ELF-1 (cell line): ENCODE measurements around the gene DNAH1.

Experiments
- DNase-seq: peaks from one replicate; pipeline ENCODE4 v3.0.0-alpha.2; 2016; ENCODE audit warnings: low read depth, low spot score

DNAH1 gene

DNA sequence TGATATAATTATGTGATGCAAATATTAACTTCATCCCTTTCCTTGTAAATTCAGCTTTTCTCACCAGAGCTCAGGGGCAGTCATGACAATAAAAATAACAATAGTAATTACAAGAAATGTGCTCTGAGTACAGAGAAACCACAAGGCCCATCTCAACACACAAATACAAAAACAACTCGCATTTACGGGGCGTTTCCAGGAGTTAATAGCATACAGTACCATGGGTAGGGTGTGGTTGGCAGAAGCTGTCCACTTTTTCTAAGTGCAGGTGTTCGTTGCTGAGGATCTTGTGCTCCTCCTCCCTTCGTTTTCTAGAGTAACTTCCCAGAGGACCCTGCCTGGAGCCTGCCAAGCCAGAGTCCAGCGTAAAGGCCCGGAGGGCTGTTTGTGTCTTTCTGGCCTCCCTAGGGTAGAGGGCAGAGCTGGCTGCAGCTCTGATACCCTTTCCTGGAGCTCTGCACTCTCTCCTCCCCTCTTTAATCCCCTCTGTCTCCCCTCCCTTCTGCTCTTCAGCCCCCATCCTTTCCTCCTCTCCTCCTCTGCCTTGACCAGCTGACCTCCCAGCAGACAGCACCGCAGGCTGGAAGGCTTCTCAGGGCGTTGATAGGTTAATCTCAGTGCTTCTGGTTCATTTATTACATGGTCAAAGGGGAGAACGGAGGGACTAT, 117.3 kb downstream of the DNAH1 start:
- peak; percentile 46 for DNase-seq

DNA sequence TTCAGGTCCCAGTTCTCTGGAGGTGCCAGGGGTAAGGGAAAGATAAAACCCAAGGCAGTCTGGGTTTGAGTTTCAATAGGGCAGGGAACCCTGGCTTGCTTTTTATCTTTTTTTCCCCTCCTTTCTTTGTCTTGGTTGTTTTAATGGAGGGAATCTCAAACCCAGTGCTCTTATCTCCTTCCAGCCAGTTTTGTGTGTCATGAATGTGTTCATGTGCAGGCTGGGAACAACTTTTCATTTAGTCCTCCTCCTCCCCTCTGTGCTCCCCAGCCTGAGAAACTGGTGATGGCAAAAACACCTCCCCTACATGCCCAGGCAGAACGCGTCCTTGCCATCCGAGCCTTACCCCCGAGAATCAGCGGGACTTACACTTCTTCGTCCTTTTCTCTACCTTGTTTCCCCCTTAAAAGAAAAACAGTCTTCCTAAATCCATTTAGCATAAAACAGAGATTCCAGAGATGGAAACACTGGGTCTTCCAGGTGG, 117.9 kb downstream of the DNAH1 start:
- no peak for DNase-seq

DNA sequence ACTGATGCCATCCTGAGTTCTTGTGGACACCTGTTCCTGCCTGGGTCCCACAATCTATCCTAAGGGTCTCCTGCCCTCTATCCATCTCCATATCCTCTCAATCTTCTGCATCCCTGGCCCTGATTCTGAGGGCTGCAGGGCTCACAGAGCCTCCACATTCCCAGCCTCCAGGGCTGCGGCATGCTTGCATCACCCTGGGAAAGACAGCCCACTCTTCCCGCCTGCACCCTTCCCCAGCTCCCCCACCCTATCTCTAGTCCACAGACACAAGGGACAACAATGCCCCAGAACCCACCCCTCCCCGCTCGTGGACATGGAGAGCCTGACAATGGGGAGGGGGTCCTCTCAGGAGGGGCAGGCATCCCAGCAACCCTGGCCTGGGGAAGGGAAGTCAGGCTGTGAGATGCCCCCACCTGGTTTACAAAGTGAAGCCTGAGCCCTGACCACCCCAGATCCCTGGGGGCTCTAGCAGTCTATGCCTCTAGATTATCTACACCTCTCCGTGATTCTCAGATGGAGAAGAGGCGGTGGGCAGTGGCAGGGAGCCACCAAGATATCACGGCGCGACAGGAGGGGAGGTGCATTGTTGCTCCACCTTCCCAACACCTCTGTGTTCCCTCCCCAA, 118.5 kb downstream of the DNAH1 start:
- DNase-seq = no peak

DNA sequence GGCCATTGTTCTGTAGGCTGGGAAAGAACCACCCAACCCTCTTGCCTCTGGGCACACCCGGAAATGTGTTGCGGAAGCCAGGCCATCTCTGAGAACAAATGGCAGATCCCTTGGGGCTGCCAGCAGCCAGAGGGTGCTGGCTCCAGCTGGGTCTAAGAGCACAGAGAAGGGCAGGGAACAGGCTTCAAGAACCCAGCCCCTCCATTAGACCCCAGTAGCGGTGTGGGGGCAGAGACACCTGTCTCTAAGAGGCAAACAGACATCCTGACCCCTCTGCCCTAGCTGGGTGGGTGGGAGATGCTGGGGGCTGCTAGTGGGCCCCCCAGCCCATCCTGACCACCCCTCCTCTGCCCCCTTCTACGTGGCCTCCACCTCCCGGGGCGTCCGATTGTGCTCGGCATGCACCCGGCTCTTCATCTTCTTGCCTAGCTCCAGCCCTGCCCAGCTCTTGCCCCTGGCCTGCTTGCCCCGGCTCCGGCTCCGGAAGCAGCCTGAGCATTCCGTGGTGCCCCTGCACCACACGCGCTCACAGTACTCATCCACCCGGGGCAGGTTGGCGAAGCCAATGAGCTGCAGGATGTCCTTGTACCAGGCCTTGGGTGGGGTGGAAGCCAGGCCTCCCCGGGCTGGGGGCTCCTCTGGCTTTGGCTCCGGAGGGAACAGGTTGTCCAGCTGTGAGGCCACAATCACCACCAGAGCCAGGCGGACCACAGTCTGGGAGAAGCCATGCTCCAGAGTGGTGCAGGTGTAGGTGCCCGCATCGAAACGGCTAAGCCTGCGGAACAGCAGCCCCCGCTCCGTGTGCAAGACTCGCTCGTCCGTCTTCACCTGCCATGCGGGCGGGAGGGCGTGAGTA, 119.4 kb downstream of the DNAH1 start:
- DNase-seq = no peak

DNA sequence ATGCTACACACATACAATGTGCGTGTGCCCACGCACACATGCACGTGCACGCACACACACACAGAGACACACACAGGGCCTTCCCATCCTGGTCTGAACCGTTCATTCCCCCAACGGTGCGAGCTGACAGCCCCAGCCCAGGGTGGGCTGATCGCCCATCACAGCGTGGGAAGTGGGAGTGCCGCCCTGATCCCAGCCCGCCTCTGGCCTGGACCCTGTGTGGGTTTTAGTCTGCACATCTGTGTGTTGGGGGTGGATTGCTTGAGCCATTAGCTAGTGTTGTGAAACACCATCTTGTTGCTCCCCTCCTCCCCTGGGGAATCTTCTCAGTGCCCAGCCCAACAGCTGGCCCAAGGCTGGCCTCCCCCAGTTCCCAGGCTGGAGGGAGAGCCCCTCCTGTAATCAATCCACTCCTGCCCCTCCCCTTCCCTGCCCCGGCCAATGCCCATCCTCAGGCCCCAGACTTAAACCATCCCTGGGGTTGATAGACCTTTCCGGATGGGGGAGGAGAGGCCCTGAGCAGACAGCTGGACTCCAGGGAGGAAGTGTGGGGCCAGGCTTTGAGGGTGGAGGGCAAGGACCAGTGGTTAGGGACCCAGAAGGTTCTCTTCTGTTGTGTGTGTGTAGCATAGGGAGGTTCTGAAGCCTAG, 120.5 kb downstream of the DNAH1 start:
- no peak for DNase-seq

DNA sequence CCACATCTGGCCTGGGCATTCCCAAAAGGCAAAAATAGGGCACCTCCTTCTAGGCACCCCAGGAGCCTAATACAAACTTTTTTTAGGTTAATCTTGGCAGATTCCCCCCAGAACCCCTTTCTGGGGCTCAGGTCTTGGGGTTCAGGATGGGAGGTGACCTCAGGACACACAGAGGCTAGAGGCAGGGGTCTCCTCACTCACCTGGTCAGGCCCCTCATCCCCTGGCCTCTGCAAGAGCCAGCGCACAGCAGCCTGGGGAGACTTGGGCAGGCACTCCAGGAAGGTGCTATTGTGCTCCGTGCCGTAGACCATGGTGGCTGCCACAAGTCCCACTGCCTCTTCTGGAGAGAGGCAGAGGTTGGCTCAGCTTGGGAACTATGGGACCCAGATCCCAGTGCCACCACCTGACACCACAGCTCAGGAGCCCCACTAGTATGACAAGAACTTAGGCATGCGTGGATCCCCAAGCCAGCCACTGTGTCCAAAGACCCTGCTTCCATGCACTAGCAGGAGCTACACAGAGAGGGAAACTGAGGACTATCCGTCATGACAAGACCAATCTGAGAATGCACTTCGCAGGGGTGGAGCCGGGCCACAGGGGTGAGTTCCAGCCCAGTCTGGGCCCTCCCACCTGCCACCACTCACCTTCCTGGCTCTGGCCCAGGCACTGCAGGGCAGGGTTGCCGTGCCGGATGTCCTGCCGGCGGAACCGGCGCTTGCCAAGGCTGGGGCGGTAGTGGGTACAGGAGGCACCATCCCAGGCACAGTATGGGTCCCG, 121.4 kb downstream of the DNAH1 start:
- no peak for DNase-seq

DNA sequence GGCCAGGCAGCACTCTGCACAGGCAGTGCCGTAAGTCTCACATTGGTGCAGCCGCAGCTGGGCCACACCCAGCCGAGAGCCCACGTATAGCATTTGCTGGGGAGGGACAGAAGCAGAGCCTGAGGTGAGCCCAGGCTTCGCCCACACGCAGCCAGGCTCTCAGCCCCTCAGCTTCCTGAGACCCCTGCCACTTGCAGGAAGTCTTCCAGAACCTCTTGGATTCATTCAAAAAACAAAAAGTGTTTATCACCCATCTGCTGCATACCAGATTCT, 121.9 kb downstream of the DNAH1 start:
- DNase-seq = no peak

DNA sequence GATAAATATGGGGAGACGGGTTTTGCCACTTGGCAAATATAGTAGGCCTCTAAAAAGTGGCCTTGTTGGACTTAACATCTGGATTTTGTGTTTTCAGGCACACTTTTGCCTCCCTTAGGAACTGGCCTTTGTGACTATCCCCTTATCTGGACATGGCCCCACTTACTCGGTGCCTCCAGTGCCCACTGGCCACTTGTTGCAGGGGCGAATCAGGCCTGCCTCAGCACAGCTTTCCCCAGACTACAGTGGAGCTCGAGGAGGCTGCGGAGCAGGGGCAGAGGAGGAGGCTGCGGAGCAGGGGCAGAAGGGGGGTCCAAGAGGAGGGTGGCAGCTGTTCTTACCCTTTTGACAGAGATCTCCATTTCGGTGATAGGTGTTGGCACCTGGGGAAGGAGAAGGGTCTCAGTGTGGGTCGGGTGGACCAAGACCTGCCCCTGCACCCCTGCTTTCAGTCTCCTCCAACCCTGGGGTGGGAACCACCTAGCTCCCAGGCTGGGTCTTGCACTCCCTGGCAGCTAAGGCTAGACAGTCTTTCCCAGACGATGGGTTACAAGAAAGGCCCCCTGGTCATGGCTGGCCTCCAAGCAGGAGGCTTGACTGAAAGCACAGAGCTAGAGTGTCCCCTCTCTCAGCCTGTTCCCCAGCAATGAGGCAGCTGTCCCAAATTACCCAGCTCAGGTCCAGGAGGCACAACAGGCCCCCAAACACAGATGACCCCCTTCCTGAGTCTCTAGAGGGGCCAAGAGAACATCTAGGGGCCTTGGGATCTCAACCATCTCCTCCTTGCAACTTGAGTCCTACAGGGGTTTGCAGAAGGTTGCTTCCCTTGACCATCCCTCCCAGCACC, 122.7 kb downstream of the DNAH1 start:
- DNase-seq = no peak

DNA sequence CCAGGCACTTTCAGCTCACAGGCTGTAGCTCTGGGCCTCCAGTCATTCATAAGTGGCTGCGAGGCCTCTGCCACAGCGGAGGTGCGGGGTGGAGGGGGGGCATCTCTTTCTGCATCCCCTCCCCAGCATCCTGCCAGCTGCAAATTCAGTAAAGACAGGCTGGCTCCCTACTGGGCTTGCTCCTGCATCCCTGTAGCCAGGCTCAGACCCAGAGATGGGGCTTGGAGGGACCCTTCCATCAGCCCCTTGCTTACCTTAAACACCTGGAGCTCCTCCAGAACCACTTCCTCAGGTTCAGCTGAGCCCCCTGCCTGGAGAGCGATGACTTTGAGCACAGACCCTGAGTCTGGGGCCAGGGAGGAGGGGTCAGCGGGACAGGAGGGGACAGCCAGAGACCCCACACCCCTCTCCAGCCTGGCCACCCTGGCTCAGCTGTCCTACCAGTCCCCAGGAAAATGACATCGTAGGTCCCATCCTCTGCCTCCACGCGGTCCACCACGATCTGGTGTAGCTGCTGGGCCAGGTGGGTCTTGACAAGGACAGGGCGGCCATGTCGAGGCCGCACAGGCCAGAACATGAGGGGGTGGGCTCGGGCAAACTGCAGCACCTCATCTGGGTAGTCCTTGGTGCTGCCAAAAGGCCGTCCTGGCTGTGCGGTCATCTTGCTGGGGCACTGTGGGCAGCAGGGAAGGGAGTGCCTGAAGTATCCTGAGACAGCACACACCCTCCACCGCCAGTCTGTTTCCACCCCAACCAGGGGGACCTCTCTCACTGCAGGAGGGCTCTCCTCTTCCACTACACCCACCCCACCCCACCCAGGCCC, 123.5 kb downstream of the DNAH1 start:
- DNase-seq = no peak

DNA sequence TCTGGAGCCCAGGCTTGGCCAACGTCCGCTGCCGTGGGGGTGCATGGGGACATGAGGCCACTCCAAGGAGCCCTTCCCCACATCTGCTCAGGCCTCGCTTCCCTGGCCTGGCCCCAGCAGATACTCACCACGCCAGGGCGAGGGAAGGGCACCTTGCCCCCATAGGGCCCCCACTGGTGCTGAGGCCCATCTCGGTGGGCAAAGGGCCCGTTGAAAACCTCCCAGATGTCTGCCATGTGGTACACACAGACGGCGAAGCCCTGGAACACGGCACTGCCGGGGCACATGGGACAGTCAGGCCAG, 124.1 kb downstream of the DNAH1 start:
- DNase-seq = no peak

DNA sequence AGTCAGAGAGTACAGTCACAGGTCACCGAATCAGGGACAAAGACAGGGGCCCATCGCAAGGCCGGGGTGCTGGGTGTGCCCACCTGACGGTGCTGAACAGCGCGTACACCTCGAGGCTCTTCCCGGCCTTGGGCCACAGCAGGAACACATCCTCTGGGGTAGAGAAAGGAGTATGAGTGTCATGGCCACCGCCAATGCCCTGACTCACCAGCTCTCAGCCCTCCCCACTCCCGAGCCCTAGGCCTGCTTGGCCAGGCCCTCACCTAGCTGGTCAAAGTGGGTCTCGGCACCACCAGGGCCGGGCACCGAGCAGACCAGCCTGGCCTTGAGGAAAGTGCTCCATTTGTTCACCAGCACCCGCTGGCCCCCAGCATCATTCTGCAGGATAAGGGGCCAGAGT, 124.6 kb downstream of the DNAH1 start:
- DNase-seq = no peak

DNA sequence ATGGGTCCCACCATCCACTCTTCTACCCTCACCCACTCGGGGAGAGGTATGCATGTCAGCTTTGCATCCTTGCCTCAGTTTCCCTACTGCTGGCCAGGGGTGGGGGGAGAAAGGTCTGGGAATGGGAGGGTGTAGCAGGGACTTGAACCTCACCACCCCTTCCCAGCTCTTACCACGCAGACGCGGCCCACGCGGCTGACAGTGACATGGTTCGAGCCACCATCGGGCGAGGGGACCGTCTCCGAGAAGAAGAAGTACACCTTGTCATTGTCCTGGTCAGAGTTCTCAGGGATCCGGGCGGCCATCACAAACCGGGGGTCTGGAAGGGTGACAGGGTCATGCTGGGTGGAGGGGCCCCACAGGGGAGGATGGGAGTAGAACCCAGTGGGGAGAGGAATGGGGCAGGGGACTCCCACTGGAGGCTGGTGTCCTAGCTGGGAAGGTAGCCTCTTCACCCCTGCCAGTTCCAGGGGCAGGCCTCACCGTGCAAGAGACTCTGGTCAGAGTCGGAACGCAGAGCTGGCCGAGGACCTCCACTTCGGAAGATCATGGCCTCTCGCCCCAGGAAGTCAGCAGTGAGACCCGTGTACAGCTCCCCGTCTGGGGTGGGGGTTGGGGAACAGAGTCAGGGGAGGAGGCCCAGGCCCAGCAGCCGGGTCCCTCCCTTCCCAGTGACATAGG, 125.1 kb downstream of the DNAH1 start:
- DNase-seq = no peak

DNA sequence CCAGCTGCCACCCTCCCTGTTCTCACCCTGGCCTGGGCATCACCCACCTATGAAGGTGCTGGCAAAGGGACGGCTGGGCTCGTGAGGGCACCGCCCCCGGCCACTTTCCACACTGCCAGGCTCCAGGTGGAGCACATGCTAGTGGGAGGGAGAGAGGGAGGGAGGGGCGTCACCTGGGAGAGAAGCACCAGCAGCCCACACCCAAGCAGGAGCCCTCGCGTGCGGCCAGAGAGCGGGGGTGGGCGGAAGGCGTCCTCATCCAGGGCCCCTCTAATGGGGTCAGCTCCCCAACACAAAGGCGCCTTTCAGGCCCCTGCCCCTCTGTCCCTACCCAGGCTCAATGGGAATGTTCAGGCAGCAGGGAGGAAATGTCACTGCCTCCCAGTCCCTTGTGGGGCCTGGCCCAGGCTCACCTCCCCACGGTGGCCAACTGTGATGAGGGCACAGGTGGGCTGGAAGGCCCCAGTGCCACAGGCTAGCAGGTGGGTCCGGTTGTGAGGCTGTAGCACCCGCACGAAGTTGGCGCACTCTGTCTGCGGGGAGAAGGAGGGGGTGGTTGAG, 125.7 kb downstream of the DNAH1 start:
- no peak for DNase-seq

DNA sequence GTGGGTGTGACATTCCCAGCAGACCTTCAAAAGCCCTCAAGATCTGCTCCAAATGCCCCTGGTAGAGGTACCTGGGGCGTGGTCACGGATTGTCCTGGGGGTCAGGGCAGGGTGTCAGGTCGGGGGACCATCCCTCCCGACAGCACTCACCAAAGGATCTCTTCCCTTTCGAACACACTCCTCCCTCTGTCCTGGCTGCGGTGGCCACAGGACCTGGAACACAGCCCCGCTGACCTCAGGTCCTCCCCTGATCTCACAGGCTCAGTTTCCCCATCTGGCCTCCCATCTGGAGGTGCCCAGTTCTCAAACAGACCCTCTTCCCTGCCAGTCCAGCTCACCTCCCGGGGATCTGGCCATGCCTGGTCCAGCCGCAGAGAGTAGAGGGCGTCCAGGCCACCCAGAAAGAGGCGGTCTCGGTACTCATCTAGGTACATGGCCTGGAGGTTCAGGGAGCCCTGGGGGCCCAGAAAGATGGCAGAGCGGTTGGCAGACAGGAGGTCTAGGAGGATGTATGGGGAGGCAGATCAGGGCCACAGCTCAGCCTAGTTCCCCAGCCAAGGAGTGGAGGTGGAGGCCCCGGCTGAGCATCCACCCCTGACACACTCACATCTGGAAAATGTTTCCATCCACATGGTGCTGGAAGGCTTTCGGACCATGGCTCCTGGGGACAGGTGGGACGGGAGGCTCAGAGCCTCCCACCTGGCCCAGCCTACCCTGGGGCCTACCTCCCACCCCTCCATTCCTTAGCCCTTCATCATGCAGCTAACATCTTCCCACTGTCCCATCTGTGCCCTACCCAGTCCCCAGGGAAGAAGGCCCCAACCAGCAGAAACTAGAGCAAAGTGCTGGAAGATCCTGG, 126.5 kb downstream of the DNAH1 start:
- DNase-seq = no peak

DNA sequence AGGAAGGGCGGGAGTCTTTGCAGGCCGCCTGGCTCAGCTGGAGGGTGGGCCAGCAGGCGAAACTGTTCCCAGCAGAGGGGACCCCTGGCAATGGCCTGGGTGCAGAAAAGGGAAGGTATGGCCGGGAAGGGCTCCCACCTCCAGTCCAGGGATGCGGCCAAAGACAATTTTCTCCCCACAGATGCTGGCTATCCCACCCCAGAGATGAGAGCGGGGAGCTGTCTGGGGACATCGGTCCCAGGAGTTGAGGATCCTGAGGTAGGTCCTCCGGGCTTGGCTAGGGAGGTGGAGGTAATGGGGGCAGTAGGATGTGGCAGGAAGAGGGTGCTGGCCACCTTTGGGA, 127.1 kb downstream of the DNAH1 start:
- DNase-seq = no peak

DNA sequence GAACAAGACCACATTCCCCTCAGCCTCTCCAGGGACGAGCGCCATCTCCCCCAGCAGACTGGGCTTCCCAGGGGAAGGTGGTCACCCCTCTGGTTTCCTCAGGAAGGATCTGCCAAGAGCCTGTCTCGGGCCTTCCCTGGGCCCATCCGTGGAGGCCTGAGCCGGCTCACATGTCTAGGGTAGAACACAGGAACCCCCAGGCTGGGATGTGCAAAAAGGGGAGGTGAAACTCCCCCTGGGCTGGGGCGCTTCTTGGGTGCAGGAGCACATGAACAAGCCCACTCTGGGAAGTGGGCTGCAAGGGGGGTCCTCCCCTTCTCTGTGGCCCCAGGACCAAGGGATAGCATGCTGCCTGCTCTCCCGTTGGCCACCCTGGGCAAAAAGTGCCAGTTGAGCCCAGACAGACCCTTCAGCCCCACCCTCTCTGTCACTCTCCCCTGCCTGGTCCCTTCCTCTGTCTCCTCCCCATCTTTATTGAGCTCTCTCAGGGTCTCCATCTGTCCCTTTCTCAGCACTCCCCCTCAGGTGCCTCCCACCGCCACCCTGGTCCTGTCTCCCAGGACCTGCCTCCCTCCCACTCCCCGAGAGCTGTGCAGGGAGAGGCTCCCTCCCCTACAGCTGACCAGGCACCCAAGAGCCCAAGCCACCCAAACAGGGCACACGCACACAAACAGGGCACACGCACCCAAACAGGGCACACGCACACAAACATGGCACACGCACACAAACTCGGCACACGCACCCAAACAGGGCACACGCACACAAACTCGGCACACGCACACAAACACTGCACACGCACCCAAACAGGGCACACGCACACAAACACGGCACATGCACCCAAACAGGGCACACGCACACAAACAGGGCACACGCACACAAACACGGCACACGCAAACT, 127.9 kb downstream of the DNAH1 start:
- no peak for DNase-seq
